H9 (cell line): ENCODE data around the gene PTPRQ. TPM values are rescaled to one million over a fixed set of nuclear protein-coding genes. Genes with fewer than 3 reads are reported as not detected.

Experiments used
- DNase-seq: peaks from one replicate; pipeline ENCODE4 v3.0.0-alpha.2; 2017
- H2AFZ ChIP-seq: one replicate; pipeline ENCODE4 v1.6.1; 2013; ENCODE audit warnings: mild to moderate bottlenecking, low read length, control low read depth, moderate library complexity
- H2AK5ac ChIP-seq: 2 replicates; pipeline ENCODE4 v1.6.1; 2013; ENCODE audit warnings: low read length, control low read depth, mixed read lengths; ENCODE audit not compliant: insufficient read length
- H2BK120ac ChIP-seq: one replicate; pipeline ENCODE4 v1.6.1; 2013; ENCODE audit warnings: low read depth, mild to moderate bottlenecking, low read length, control low read depth, inconsistent platforms; ENCODE audit not compliant: poor library complexity, severe bottlenecking
- H2BK12ac ChIP-seq: 2 replicates; pipeline ENCODE4 v1.6.1; 2013; ENCODE audit warnings: low read length, control low read depth, mixed read lengths, low read depth; ENCODE audit not compliant: insufficient read length
- H2BK15ac ChIP-seq: 2 replicates; pipeline ENCODE4 v1.6.1; 2013; ENCODE audit warnings: low read depth, low read length, control low read depth
- H2BK20ac ChIP-seq: one replicate; pipeline ENCODE4 v1.6.1; 2013; ENCODE audit warnings: low read depth, mild to moderate bottlenecking, low read length, control low read depth, inconsistent platforms; ENCODE audit not compliant: poor library complexity, severe bottlenecking
- H2BK5ac ChIP-seq: 2 replicates; pipeline ENCODE4 v1.6.1; 2013; ENCODE audit warnings: low read length, control low read depth, mixed read lengths; ENCODE audit not compliant: insufficient read length
- H3K14ac ChIP-seq: 2 replicates; pipeline ENCODE4 v1.6.1; 2013; ENCODE audit warnings: low read length, control low read depth; ENCODE audit not compliant: insufficient read depth
- H3K18ac ChIP-seq: 2 replicates; pipeline ENCODE4 v1.6.1; 2013; ENCODE audit warnings: low read depth, mild to moderate bottlenecking, mixed read lengths, low read length, control low read depth; ENCODE audit not compliant: insufficient read length
- H3K23ac ChIP-seq: 2 replicates; pipeline ENCODE4 v1.6.1; 2013; ENCODE audit warnings: low read length, control low read depth, mixed read lengths, low read depth; ENCODE audit not compliant: insufficient read length
- H3K23me2 ChIP-seq: 2 replicates; pipeline ENCODE4 v1.6.1; 2013; ENCODE audit warnings: low read depth, mild to moderate bottlenecking, mixed read lengths, low read length, control low read depth; ENCODE audit not compliant: insufficient read length, poor library complexity, severe bottlenecking
- H3K27ac ChIP-seq: 2 replicates; pipeline ENCODE4 v1.5.1; 2013; ENCODE audit warnings: low read length, control low read depth, mixed read lengths, low read depth; ENCODE audit not compliant: insufficient read length
- H3K27me3 ChIP-seq: 2 replicates; pipeline ENCODE4 v1.6.1; 2013; ENCODE audit warnings: low read length, control low read depth, inconsistent platforms; ENCODE audit not compliant: insufficient read depth
- H3K4ac ChIP-seq: 2 replicates; pipeline ENCODE4 v1.6.1; 2013; ENCODE audit warnings: low read depth, mild to moderate bottlenecking, control low read depth, inconsistent platforms, low read length, moderate library complexity
- H3K4me1 ChIP-seq: 2 replicates; pipeline ENCODE4 v1.6.1; 2013; ENCODE audit warnings: low read length, control low read depth, inconsistent platforms; ENCODE audit not compliant: insufficient read depth
- H3K4me2 ChIP-seq: 2 replicates; pipeline ENCODE4 v1.6.1; 2013; ENCODE audit warnings: low read length, control low read depth, mixed read lengths; ENCODE audit not compliant: insufficient read length, insufficient read depth
- H3K56ac ChIP-seq: 2 replicates; pipeline ENCODE4 v1.6.1; 2013; ENCODE audit warnings: low read depth, mild to moderate bottlenecking, mixed read lengths, low read length, control low read depth; ENCODE audit not compliant: insufficient read length
- H3K79me1 ChIP-seq: 2 replicates; pipeline ENCODE4 v1.6.1; 2013; ENCODE audit warnings: low read depth, mild to moderate bottlenecking, moderate library complexity, low read length, control low read depth, inconsistent platforms; ENCODE audit not compliant: insufficient read depth, poor library complexity, severe bottlenecking
- H3K79me2 ChIP-seq: 2 replicates; pipeline ENCODE4 v1.6.1; 2013; ENCODE audit warnings: low read length, control low read depth, inconsistent platforms; ENCODE audit not compliant: insufficient read depth
- H3K9ac ChIP-seq: 2 replicates; pipeline ENCODE4 v1.6.1; 2013; ENCODE audit warnings: low read length, control low read depth, mixed read lengths; ENCODE audit not compliant: insufficient read length; ENCODE audit errors: extremely low read depth
- H3K9me3 ChIP-seq: one replicate; pipeline ENCODE4 v1.6.1; 2013; ENCODE audit warnings: low read depth, low read length, inconsistent platforms; ENCODE audit not compliant: control insufficient read depth
- H3T11ph ChIP-seq: one replicate; pipeline ENCODE4 v1.6.1; 2013; ENCODE audit warnings: mild to moderate bottlenecking, low read length, control low read depth, inconsistent platforms
- H4K20me1 ChIP-seq: one replicate; pipeline ENCODE4 v1.6.1; 2013; ENCODE audit not compliant: control insufficient read depth, insufficient read length, insufficient read depth
- H4K5ac ChIP-seq: 2 replicates; pipeline ENCODE4 v1.6.1; 2013; ENCODE audit warnings: low read depth, mild to moderate bottlenecking, mixed read lengths, low read length, control low read depth; ENCODE audit not compliant: insufficient read length
- H4K8ac ChIP-seq: replicated peaks from 2 replicates; pipeline ENCODE4 v1.6.1; 2013; ENCODE audit warnings: low read length, control low read depth, mixed read lengths, low read depth; ENCODE audit not compliant: insufficient read length
- H4K91ac ChIP-seq: 2 replicates; pipeline ENCODE4 v1.6.1; 2013; ENCODE audit warnings: low read depth, mild to moderate bottlenecking, moderate library complexity, mixed read lengths, low read length, control low read depth; ENCODE audit not compliant: insufficient read length
- H3K27ac Mint-ChIP-seq, 3 experiments: 2 replicates in 2 of 3; 3 replicates in 1 of 3; pipeline ENCODE4 v1.8.0; 2020 to 2021; ENCODE audit warnings: mixed read lengths in 3 of 3, mild to moderate bottlenecking in 1 of 3, moderate library complexity in 1 of 3
- H3K27me3 Mint-ChIP-seq: 2 replicates; pipeline ENCODE4 v1.8.0; 2021; ENCODE audit warnings: low read depth, mild to moderate bottlenecking, moderate library complexity, mixed read lengths
- H3K36me3 Mint-ChIP-seq, 3 experiments: 2 replicates in 2 of 3; 3 replicates in 1 of 3; pipeline ENCODE4 v1.8.0; 2020 to 2021; ENCODE audit warnings: low read depth in 3 of 3, mixed read lengths in 3 of 3; ENCODE audit not compliant: insufficient read depth in 1 of 3
- H3K4me1 Mint-ChIP-seq, 2 experiments: 2 replicates each; pipeline ENCODE4 v1.8.0; 2020; ENCODE audit warnings: mixed read lengths in 2 of 2
- H3K4me3 Mint-ChIP-seq, 2 experiments: 2 replicates in 1 of 2; 3 replicates in 1 of 2; pipeline ENCODE4 v1.8.0; 2020 to 2021; ENCODE audit warnings: mild to moderate bottlenecking in 2 of 2, mixed read lengths in 2 of 2, moderate library complexity in 1 of 2
- H3K9me3 Mint-ChIP-seq, 2 experiments: 2 replicates in 1 of 2; 3 replicates in 1 of 2; pipeline ENCODE4 v1.8.0; 2020; ENCODE audit warnings: mild to moderate bottlenecking in 2 of 2, mixed read lengths in 2 of 2, moderate library complexity in 1 of 2
- CTCF ChIP-seq: fragments of 200-600 bp; sonication (generic); conservative IDR thresholded peaks from 3 replicates; pipeline ENCODE4 v1.8.0; 2021; ENCODE audit warnings: antibody characterized with exemption, mild to moderate bottlenecking
- WGBS: extraction: QIAGEN DNeasy Blood & Tissue Kit; methylation state at CpG from one replicate; pipeline ENCODE4 v1.1.7; 2013; ENCODE audit warnings: missing lambda C conversion rate, low lambda C conversion rate, mixed read lengths; ENCODE audit not compliant: insufficient read length; ENCODE audit errors: extremely low coverage; 5-methylcytosine and 5-hydroxymethylcytosine counted together
- total RNA-seq: library from RNA; stranded (reverse); gene quantifications from 2 replicates; pipeline ENCODE4 v1.2.1, GENCODE V29; 2021

Gene PTPRQ
- total RNA-seq, 1 experiment from 2014 or later: not detected

GRCh38 chr12:80620281-80620680 is 176.2 kb downstream of the PTPRQ start:
- no peaks in the 10 kb centered on the region for H4K20me1 ChIP-seq
- no peaks in the 10 kb centered on the region for H3K27me3 ChIP-seq
- H3K79me2 ChIP-seq: no peaks in the 10 kb centered on the region
- no peaks in the 10 kb centered on the region for H3K27me3 Mint-ChIP-seq
- no peaks in the 10 kb centered on the region for H3K4me1 ChIP-seq
- H2BK20ac ChIP-seq: no peak overlapping the region
- no peak for TF ChIP-seq CTCF
- H3K4me3 Mint-ChIP-seq: no peak overlapping the region
- no peak overlapping the region for H2BK12ac ChIP-seq
- H3K23ac ChIP-seq: no peak overlapping the region
- DNase-seq: no peak
- peaks cover 3 to 5% of the 10 kb centered on the region in 2 experiments for H3K4me1 Mint-ChIP-seq
- H3K9ac ChIP-seq: no peak overlapping the region
- no peak overlapping the region for H3K56ac ChIP-seq
- H3K14ac ChIP-seq: no peak overlapping the region
- H3K9me3 Mint-ChIP-seq: no peaks in the 10 kb centered on the region
- no peak overlapping the region for H2BK15ac ChIP-seq
- no peak overlapping the region for H2BK120ac ChIP-seq
- H3K23me2 ChIP-seq: no peaks in the 10 kb centered on the region
- no peaks in the 10 kb centered on the region for H3K79me1 ChIP-seq
- no peak overlapping the region for H3K4ac ChIP-seq
- no peaks in the 10 kb centered on the region for H3K9me3 ChIP-seq
- H4K91ac ChIP-seq: no peak overlapping the region
- H3T11ph ChIP-seq: no peak overlapping the region
- no peak overlapping the region for H3K18ac ChIP-seq
- no peak overlapping the region for H4K5ac ChIP-seq
- no peak overlapping the region for H2AK5ac ChIP-seq
- no peak overlapping the region for H2AFZ ChIP-seq
- no peak overlapping the region for H4K8ac ChIP-seq
- H3K36me3 Mint-ChIP-seq: no peaks in the 10 kb centered on the region
- no peak overlapping the region for H3K4me2 ChIP-seq
- no peak overlapping the region for H3K27ac ChIP-seq
- H3K27ac Mint-ChIP-seq: no peak overlapping the region
- no CpG with 5 or more reads among the region's 2 CpGs for WGBS
- H2BK5ac ChIP-seq: no peak overlapping the region
